Left ventricle myocardium superior (tissue), 1 donor: ENCODE results near the gene TSPAN15. TPM values are rescaled to one million over a fixed set of nuclear protein-coding genes. Genes with fewer than 3 reads are reported as not detected.
"Not testable (repeated sequence)": the region's sequence is repeated elsewhere in the genome, so short reads cannot be mapped to it uniquely, and the experiment has no call there.

Source experiments
- ATAC-seq: fragments of 200-7000 bp; cut with Tn5 transposase; one replicate; pipeline ENCODE4 v1.9.1; 2020; ENCODE audit warnings: mild to moderate bottlenecking, moderate library complexity
- DNase-seq: peaks from one replicate; pipeline ENCODE4 v3.0.0-alpha.2; 2020
- intact Hi-C: fragments of 100-400 bp; cut with micrococcal nuclease; formaldehyde crosslinking; loops from one replicate; pipeline ENCODE4 v1.11.0; 2022
- total RNA-seq: library from RNA; stranded (reverse); fragmentation: NEBNext Ultra II Directional; extraction: Animal tissue kit (Norgen Biotek cat#: 25700); gene quantifications from one replicate; pipeline ENCODE4 v1.2.1, GENCODE V29; 2021
- donor health status: DM: no; HTN: yes; CAD: no; lungs with severe emphysema.

Gene TSPAN15
- total RNA-seq, 1 donor from 2014 or later: 8.3 TPM

- intact Hi-C loops: no loop called here
- DNase-seq: no peak
- ATAC-seq: peak; percentile 17
Observed at GRCh38 chr10:69474742-69475432, 23.6 kb downstream of the TSPAN15 start.

GRCh38 chr10:69475433-69475830 is 24.2 kb downstream of the TSPAN15 start:
- intact Hi-C loops: no loop called here
- ATAC-seq (no peak), DNase-seq (no peak)

- peak; percentile 13 for DNase-seq
- intact Hi-C loops: no loop called here
- no peak for ATAC-seq
Observed at GRCh38 chr10:69477968-69478597, 26.8 kb downstream of the TSPAN15 start.

DNA sequence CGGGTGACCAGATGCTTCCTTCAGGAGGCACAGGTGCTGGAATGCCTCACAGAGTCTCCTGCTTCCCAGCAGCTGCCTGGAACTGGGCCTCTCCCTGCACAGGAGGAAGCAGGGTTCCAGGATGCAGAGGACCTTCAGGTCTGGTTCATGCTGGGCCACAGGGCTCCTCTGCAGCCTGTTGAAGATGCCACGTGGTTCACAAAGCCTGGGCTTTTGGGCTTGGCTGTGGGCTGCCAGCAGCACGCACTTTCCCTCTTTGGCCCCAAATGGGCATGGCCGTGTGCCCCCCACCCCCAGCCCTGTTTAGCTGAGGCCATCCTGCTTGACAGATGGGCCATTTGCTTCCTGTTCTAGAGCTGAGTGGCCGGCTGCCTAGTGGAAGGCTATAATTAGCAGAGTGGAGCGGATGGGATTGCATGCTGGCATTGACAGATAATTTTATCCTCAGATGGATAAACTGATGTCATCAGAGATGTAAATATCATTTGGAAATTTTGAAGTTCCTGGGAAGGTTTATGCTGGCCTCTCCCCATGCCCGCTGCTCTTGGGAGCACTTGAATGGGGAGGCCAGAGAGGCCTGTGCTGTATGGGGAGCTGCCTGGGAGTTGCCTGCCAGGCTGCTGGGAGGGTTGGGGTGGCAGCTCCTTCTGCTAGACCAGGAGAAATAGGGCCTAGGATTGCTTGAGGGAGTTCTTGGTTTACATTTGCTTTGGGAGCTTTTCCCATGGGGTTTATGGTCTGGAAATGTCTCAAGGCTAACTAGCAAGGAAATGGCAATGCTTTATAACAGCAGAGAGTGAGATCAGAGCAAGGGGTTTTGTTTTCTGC is 28.2 kb downstream of the TSPAN15 start:
- intact Hi-C loops: no loop called here
- ATAC-seq: peak; percentile 78

GRCh38 chr10:69480068-69480412 is 28.8 kb downstream of the TSPAN15 start:
- intact Hi-C loops: no loop called here
- ATAC-seq (peak; percentile 66), DNase-seq (no peak)

More for the DNA sequence above, 28.2 kb downstream of the TSPAN15 start:
- peak; percentile 63 for DNase-seq

GRCh38 chr10:69481305-69481704 is 30.0 kb downstream of the TSPAN15 start:
- intact Hi-C loops: no loop called here
- peak; percentile 29 for ATAC-seq
- DNase-seq: no peak

- intact Hi-C loops: no loop called here
- DNase-seq (no peak), ATAC-seq (no peak)
Observed at GRCh38 chr10:69481811-69482524, 30.7 kb downstream of the TSPAN15 start.

- DNase-seq (no peak), ATAC-seq (no peak)
- intact Hi-C loops: no loop called here
Observed at GRCh38 chr10:69483963-69484362, 32.7 kb downstream of the TSPAN15 start.

DNA sequence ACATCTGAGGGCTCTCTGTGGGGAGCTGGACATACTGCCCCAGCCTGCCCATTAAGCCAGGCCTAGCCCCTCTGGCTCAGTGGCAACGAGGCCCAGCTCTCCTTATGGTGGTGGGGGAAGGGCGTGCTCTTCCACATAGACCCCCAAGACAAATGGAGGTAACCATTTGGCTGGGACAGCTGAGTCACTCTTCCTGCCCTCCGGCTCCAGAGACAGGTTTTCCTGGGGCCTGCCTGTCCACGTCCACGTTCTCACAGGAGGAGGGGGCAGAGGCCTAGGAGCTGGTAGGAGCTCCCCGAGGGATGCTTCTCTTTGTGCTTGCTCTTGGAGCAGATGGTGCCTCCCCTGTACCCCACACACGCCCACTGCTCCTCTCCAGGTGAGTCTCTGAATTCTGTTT is 33.5 kb downstream of the TSPAN15 start:
- intact Hi-C loops: no loop called here
- DNase-seq (no peak), ATAC-seq (no peak)

- intact Hi-C loops: no loop called here
- ATAC-seq (peak; percentile 31), DNase-seq (peak; percentile 41)
Observed at GRCh38 chr10:69486922-69487730, 35.9 kb downstream of the TSPAN15 start.

DNA sequence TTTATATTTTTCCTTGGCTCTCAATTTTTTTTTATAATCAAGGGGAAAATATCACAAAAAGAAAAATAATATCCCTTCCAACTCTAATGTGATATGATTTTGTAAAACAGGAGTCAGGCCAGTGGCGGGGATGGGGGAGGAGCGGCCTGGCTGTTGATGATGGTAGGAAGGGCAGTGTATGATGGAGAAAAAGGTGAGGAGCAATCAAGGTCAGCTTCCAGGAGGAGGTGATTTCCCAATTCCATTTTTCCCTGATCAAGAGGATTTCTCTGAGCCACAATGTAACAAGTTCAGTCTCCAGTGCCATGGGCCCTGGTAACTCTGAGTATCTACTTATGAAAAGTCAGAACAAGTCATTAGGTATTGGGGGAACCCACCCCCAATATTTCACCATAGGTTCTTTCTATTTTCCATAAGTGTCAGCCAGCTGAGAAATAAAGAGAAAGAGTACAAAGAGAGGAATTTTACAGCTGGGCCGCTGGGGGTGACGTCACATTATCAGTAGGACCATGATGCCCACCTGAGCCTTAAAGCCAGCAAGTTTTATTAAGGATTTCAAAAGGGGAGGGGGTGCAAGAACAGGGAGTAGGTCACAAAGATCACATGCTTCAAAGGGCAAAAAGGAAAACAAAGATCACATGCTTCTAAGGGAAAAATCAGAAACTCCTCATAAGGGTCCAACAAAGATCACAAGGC is 37.0 kb downstream of the TSPAN15 start:
- not testable (repeated sequence) for ATAC-seq, DNase-seq

GRCh38 chr10:69488856-69489255 is 37.6 kb downstream of the TSPAN15 start:
- intact Hi-C loops, DNase-seq: not testable (repeated sequence)

More for the DNA sequence above, 37.0 kb downstream of the TSPAN15 start:
- intact Hi-C loops: not testable (repeated sequence)

DNA sequence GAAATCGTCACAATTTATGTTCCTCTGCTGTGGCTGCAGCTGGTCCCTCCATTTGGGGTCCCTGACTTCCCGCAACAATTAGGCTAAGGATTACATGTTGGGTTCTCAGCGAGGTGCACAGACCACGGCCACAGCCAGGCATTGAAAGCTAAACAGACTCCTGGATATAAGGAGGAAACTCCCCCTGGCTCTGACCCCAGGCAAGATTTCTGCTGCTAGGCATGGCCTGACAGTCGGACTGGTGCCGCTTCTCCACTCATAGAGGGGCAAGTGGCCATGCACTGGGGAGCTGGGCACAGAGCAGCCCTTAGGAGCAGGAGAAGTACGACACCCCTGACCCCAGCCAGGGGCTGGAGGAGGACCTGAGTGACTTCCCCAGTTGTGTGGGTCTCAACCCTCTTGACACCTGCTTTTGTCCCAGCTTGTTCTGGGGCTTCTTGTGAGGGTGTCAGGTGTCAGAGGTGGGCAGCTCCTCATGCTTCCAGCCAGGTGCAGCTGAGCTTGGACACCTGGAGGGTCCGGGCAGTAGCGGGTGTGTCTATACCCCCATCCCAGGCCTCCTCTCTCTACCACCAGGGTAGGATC is 38.3 kb downstream of the TSPAN15 start:
- DNase-seq: peak; percentile 15
- intact Hi-C loops: no loop called here
- no peak for ATAC-seq

More at GRCh38 chr10:69488856-69489255, 37.6 kb downstream of the TSPAN15 start:
- ATAC-seq: not testable (repeated sequence)

DNA sequence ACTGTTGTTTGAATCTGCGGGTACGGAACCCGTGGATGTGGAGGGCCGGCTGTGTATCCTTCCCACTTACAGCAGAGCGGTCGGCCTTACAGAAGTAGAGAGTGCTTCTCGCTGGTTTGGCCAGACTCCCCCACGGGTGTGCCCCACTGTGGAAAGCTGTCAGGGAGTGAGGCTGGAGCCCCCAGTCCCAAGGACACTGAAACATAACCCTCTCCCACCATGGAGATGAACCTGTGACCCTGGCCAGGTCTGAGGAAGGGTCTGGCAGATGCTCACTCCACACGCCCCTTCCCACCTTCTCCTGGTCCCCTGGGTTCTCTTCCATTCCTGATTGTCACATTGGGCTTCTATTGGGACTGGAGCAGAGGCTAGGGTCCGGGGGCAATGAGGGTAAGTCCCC is 39.6 kb downstream of the TSPAN15 start:
- intact Hi-C loops: no loop called here
- no peak for ATAC-seq
- DNase-seq: peak; percentile 14

- intact Hi-C loops: no loop called here
- peak; percentile 22 for DNase-seq
- ATAC-seq: peak; percentile 25
Observed at GRCh38 chr10:69491611-69492010, 40.3 kb downstream of the TSPAN15 start.

- DNase-seq (peak; percentile 5), ATAC-seq (no peak)
- intact Hi-C loops: no loop called here
Observed at GRCh38 chr10:69492091-69492745, 41.0 kb downstream of the TSPAN15 start.
